UCSD-AML1 (cell line): Measurements from ENCODE around the gene NUP214.
A peak's percentile ranks its signal among the peaks of the same experiment; 100 is the strongest.

ENCODE experiments used
- DNase-seq: peaks from one replicate; lab custom pipeline; 2025; ENCODE audit not compliant: unreplicated experiment; lab: John Stamatoyannopoulos, UW

Gene NUP214

GRCh38 chr9:131274674-131275331 is 149.4 kb downstream of the NUP214 start:
- peak; percentile 47 for DNase-seq

- DNase-seq, result peak; percentile 70
Measured at GRCh38 chr9:131275332-131276093, 150.1 kb downstream of the NUP214 start.

- DNase-seq, result peak; percentile 63
Measured at GRCh38 chr9:131276094-131276888, 150.9 kb downstream of the NUP214 start, which contains the start of gene FAM78A. Gene FAM78A, minus strand, starts transcription at chr9:131276510. Its CDS starts 331 bp downstream, at chr9:131276179.

GRCh38 chr9:131276891-131277286 is 151.5 kb downstream of the NUP214 start:
- DNase-seq, result peak; percentile 49

- DNase-seq, result peak; percentile 48
Measured at GRCh38 chr9:131277287-131277909, 152.0 kb downstream of the NUP214 start.

GRCh38 chr9:131277910-131278701 is 152.7 kb downstream of the NUP214 start:
- DNase-seq, result peak; percentile 78

- DNase-seq, result peak; percentile 55
Measured at GRCh38 chr9:131278702-131279111, 153.3 kb downstream of the NUP214 start.

GRCh38 chr9:131279196-131279862 is 153.9 kb downstream of the NUP214 start:
- no peak for DNase-seq

GRCh38 chr9:131279863-131280570 is 154.6 kb downstream of the NUP214 start:
- no peak for DNase-seq

- no peak for DNase-seq
Measured at GRCh38 chr9:131280660-131281059, 155.3 kb downstream of the NUP214 start.

- DNase-seq, result no peak
Measured at GRCh38 chr9:131281119-131281965, 156.0 kb downstream of the NUP214 start.

GRCh38 chr9:131282175-131282574 is 156.8 kb downstream of the NUP214 start:
- DNase-seq, result no peak

- DNase-seq, result no peak
Measured at GRCh38 chr9:131282688-131283422, 157.5 kb downstream of the NUP214 start.
